IMR-90 (cell line): Measurements from ENCODE around the gene CALCOCO1. TPM values are rescaled to one million over a fixed set of nuclear protein-coding genes. Genes with fewer than 3 reads are reported as not detected.

Source experiments
- ATAC-seq: fragments of 200-7000 bp; cut with Tn5 transposase; 2 replicates; pipeline ENCODE4 v1.9.1; 2020; ENCODE audit warnings: low read depth, mild to moderate bottlenecking, moderate library complexity
- BruUV-seq: library from RNA; stranded (reverse); fragments of 400-500 nt; replicated peaks from 2 replicates; lab custom pipeline; 2021; lab: Mats Ljungman, UMichigan
- CTCF ChIA-PET: fragments of 300-600 bp; formaldehyde crosslinking; extraction: SDS; loops from one replicate; lab custom pipeline; 2021; ENCODE audit warnings: antibody characterized with exemption; lab: Yijun Ruan, JAX
- POLR2A ChIA-PET: fragments of 300-600 bp; sonication (Branson Sonifier 250); formaldehyde crosslinking; loops from one replicate; lab custom pipeline; 2022; ENCODE audit warnings: antibody characterized with exemption; ENCODE audit not compliant: unreplicated experiment; lab: Charles Lee
- DNase-seq: peaks from one replicate; pipeline ENCODE4 v3.0.0; 2013
- H2AFZ ChIP-seq: replicated peaks from 2 replicates; pipeline ENCODE3; 2013; ENCODE audit warnings: low read length, mild to moderate bottlenecking; ENCODE audit not compliant: poor library complexity
- H2AK5ac ChIP-seq: 2 replicates; pipeline ENCODE4 v1.6.1; 2013; ENCODE audit warnings: low read depth, low read length, inconsistent platforms
- H2AK9ac ChIP-seq: replicated peaks from 2 replicates; pipeline ENCODE3; 2013; ENCODE audit warnings: mild to moderate bottlenecking, low read depth, low read length, moderate library complexity; ENCODE audit not compliant: poor library complexity
- H2BK120ac ChIP-seq: 2 replicates; pipeline ENCODE4 v1.6.1; 2013; ENCODE audit warnings: low read depth, low read length, inconsistent platforms
- H2BK15ac ChIP-seq: 3 replicates; pipeline ENCODE4 v1.6.1; 2013; ENCODE audit warnings: low read depth, low read length, inconsistent platforms
- H2BK20ac ChIP-seq: 2 replicates; pipeline ENCODE4 v1.6.1; 2013; ENCODE audit warnings: low read depth, mild to moderate bottlenecking, inconsistent platforms, low read length, moderate library complexity
- H2BK5ac ChIP-seq: 2 replicates; pipeline ENCODE4 v1.6.1; 2013; ENCODE audit warnings: mild to moderate bottlenecking, low read depth, low read length, inconsistent platforms; ENCODE audit not compliant: poor library complexity, severe bottlenecking
- H3K14ac ChIP-seq: replicated peaks from 2 replicates; pipeline ENCODE4 v1.6.1; 2013; ENCODE audit warnings: low read depth, low read length, inconsistent platforms
- H3K18ac ChIP-seq: 2 replicates; pipeline ENCODE4 v1.6.1; 2013; ENCODE audit warnings: low read depth, low read length, control low read depth
- H3K23ac ChIP-seq: 2 replicates; pipeline ENCODE4 v1.6.1; 2013; ENCODE audit warnings: low read depth, low read length, inconsistent platforms
- H3K27ac ChIP-seq: 2 replicates; pipeline ENCODE4 v1.5.1; 2013; ENCODE audit warnings: mild to moderate bottlenecking, control low read depth, low read length; ENCODE audit not compliant: insufficient read depth
- H3K27me3 ChIP-seq: 2 replicates; pipeline ENCODE4 v1.6.1; 2013; ENCODE audit warnings: low read length; ENCODE audit not compliant: control insufficient read depth, insufficient read depth
- H3K36me3 ChIP-seq: 2 replicates; pipeline ENCODE4 v1.6.1; 2013; ENCODE audit warnings: low read length, mixed read lengths; ENCODE audit not compliant: control insufficient read depth, insufficient read depth
- H3K4ac ChIP-seq: 2 replicates; pipeline ENCODE4 v1.6.1; 2013; ENCODE audit warnings: low read depth, low read length, inconsistent platforms
- H3K4me1 ChIP-seq: 2 replicates; pipeline ENCODE4 v1.6.1; 2013; ENCODE audit warnings: low read length, mixed read lengths; ENCODE audit not compliant: control insufficient read depth, insufficient read depth
- H3K4me2 ChIP-seq: 2 replicates; pipeline ENCODE4 v1.6.1; 2013; ENCODE audit warnings: low read depth, mild to moderate bottlenecking, control low read depth, low read length, moderate library complexity
- H3K4me3 ChIP-seq: 2 replicates; pipeline ENCODE4 v1.5.1; 2013; ENCODE audit warnings: low read depth, mild to moderate bottlenecking, control low read depth, low read length, moderate library complexity; ENCODE audit not compliant: insufficient read depth
- H3K56ac ChIP-seq: 2 replicates; pipeline ENCODE4 v1.6.1; 2013; ENCODE audit warnings: low read length, inconsistent platforms; ENCODE audit not compliant: insufficient read depth; ENCODE audit errors: extremely low read depth
- H3K79me1 ChIP-seq, 2 experiments: 2 replicates each; pipeline ENCODE4 v1.6.1; 2013; ENCODE audit warnings: low read length in 2 of 2, inconsistent platforms in 1 of 2, low read depth in 1 of 2
- H3K9ac ChIP-seq: 2 replicates; pipeline ENCODE4 v1.6.1; 2013; ENCODE audit warnings: low read depth, low read length, control low read depth
- H3K9me1 ChIP-seq: 2 replicates; pipeline ENCODE4 v1.6.1; 2013; ENCODE audit warnings: low read length, inconsistent platforms; ENCODE audit not compliant: insufficient read depth
- H3K9me3 ChIP-seq: 2 replicates; pipeline ENCODE4 v1.6.1; 2013; ENCODE audit warnings: low read length; ENCODE audit not compliant: control insufficient read depth, insufficient read depth
- H4K20me1 ChIP-seq: 2 replicates; pipeline ENCODE4 v1.6.1; 2013; ENCODE audit warnings: low read length, inconsistent platforms; ENCODE audit not compliant: insufficient read depth
- H4K5ac ChIP-seq: 2 replicates; pipeline ENCODE4 v1.6.1; 2013; ENCODE audit warnings: mild to moderate bottlenecking, low read depth, low read length, control low read depth
- H4K8ac ChIP-seq, 2 experiments: 2 replicates each; pipeline ENCODE4 v1.6.1; 2013; ENCODE audit warnings: low read depth in 2 of 2, low read length in 2 of 2, control low read depth in 1 of 2, inconsistent platforms in 1 of 2
- H4K91ac ChIP-seq: 2 replicates; pipeline ENCODE4 v1.6.1; 2013; ENCODE audit warnings: low read depth, low read length, inconsistent platforms; ENCODE audit not compliant: insufficient read depth
- MAZ ChIP-seq: IDR thresholded peaks from 2 replicates; pipeline ENCODE4 v1.6.1; 2012; ENCODE audit warnings: low read depth, mild to moderate bottlenecking, low read length, improper control_type of control experiment, moderate library complexity, borderline replicate concordance
- RAD21 ChIP-seq: IDR thresholded peaks from 2 replicates; pipeline ENCODE4 v1.6.1; 2012; ENCODE audit warnings: low read length, improper control_type of control experiment
- WGBS, 2 experiments: methylation state at CpG; one replicate each; pipeline versions ENCODE4 v1.1.5 to v1.1.7; 2013; ENCODE audit warnings: missing lambda C conversion rate in 2 of 2; ENCODE audit not compliant: insufficient read length in 1 of 2; ENCODE audit errors: extremely low coverage in 2 of 2; 5-methylcytosine and 5-hydroxymethylcytosine counted together
- dilution Hi-C: fragments of 300-500 bp; cut with HindIII; formaldehyde crosslinking; loops from one replicate; pipeline ENCODE4 v1.14.3; 2018; ENCODE audit warnings: low sequenced_read_pairs; ENCODE audit not compliant: unreplicated experiment
- in situ Hi-C: fragments of 300-500 bp; cut with MboI; formaldehyde crosslinking; loops from 3 replicates; pipeline ENCODE4 v1.14.3; 2019; ENCODE audit warnings: low sequenced_read_pairs, inconsistent platforms, mixed read lengths
- intact Hi-C: fragments of 100-400 bp; cut with micrococcal nuclease; formaldehyde crosslinking; loops from 2 replicates; pipeline ENCODE4 v1.10.0; 2022
- polyA plus RNA-seq, 3 experiments: library from polyadenylated mRNA; depleted of rRNA; stranded (reverse); fragments of >200 nt; gene quantifications; 2 replicates each; pipeline ENCODE4 v1.2.3, GENCODE V29; 2012; ENCODE audit warnings: low replicate concordance in 1 of 3
- total RNA-seq: library from RNA; depleted of rRNA; stranded (reverse); fragments of >200 nt; gene quantifications from 2 replicates; pipeline ENCODE4 v1.2.3, GENCODE V29; 2012

CALCOCO1 gene
- total and polyA plus RNA-seq, 2 of the 4 experiments (the other 2 are of a cell fraction): 156 to 169 TPM

DNA sequence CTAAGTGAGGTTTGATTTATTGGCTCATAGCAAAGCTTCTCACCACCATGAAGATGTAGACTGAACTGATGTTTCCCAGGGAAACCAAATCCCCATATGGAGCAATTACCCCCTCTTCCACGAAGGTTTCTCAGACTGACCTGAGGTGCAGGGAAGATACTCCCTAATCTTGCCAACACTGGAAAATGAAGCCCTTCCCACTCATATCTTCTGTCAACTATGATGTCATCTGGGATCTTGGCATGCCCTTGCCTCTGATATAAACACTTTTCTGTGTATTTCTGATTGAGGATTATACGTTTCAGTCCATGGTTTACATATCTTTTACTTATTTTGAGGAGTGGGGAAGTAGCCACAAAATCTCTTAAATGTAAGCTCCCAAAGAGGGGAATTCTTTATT lies 38.6 kb upstream of the CALCOCO1 start:
- intact Hi-C loops: loop anchor here (5.0 kb wide), 1 partner anchor 221 kb away; the partner anchor contains the start of gene HOXC10
- no peak overlapping the region for H3K4ac ChIP-seq
- no peak overlapping the region for H3K27ac ChIP-seq
- no peaks in the 10 kb centered on the region for H3K79me1 ChIP-seq
- ChIA-PET CTCF (interaction anchor here (0.7 to 2.4 kb wide), 4 partner anchors 8 to 435 kb away, joined by 3 to 14 read pairs (median 8); no protein-coding TSS in a partner anchor), POLR2A (no interaction called here)
- H3K56ac ChIP-seq: no peak overlapping the region
- no peak overlapping the region for H2BK20ac ChIP-seq
- no peaks in the 10 kb centered on the region for H3K36me3 ChIP-seq
- no peak overlapping the region for H4K5ac ChIP-seq
- no peak overlapping the region for H2AK9ac ChIP-seq
- TF ChIP-seq RAD21 (no peak), MAZ (no peak)
- DNase-seq (peak; percentile 50), ATAC-seq (no peak)
- no peak overlapping the region for H2AK5ac ChIP-seq
- no peak overlapping the region for H2BK5ac ChIP-seq
- H3K23ac ChIP-seq: no peak overlapping the region
- no peak overlapping the region for H2BK120ac ChIP-seq
- no peak overlapping the region for H3K9ac ChIP-seq
- peaks cover 9% of the 10 kb centered on the region for H3K9me1 ChIP-seq
- no peak overlapping the region for H4K8ac ChIP-seq
- no peak overlapping the region for H3K4me3 ChIP-seq
- dilution Hi-C loops: no loop called here
- peaks cover 19% of the 10 kb centered on the region for H3K27me3 ChIP-seq
- no peak overlapping the region for H2BK15ac ChIP-seq
- no CpG with 5 or more reads among the region's 2 CpGs for WGBS, 2 experiments
- no peak overlapping the region for H4K91ac ChIP-seq
- H3K4me1 ChIP-seq: peaks cover 12% of the 10 kb centered on the region
- H3K9me3 ChIP-seq: peaks cover 4% of the 10 kb centered on the region; the same call in 1 of the 2 replicates
- no peak overlapping the region for H3K14ac ChIP-seq
- H3K18ac ChIP-seq: no peak overlapping the region
- in situ Hi-C loops: loop anchor here (10.0 kb wide), 1 partner anchor 229 kb away; no protein-coding TSS in a partner anchor
- BruUV-seq: no TSS peak
- H3K4me2 ChIP-seq: no peak overlapping the region
- H4K20me1 ChIP-seq: no peaks in the 10 kb centered on the region
- no peak overlapping the region for H2AFZ ChIP-seq
